Astrocyte (in vitro differentiated cells and primary cell): Measurements from ENCODE around the gene HLA-B. TPM values are rescaled to one million over a fixed set of nuclear protein-coding genes. Genes with fewer than 3 reads are reported as not detected.
A peak's percentile ranks its signal among the peaks of the same experiment; 100 is the strongest.

ENCODE experiments used
- DNase-seq: peaks from one replicate; pipeline ENCODE4 v3.0.0-alpha.2; 2010; ENCODE audit warnings: low read depth
- FAIRE-seq: peaks from 2 replicates; lab custom pipeline; 2011; peaks lifted over from hg19 to GRCh38; lab: Jason Lieb, UNC
- H2AFZ ChIP-seq: 2 replicates; pipeline ENCODE4 v1.6.0; 2012; ENCODE audit warnings: low read depth, low read length, inconsistent platforms
- H3K27ac ChIP-seq: 2 replicates; pipeline ENCODE4 v1.5.1; 2011; ENCODE audit warnings: low read depth, low read length, inconsistent platforms
- H3K27me3 ChIP-seq: 2 replicates; pipeline ENCODE4 v1.6.0; 2011; ENCODE audit warnings: low read length, inconsistent platforms; ENCODE audit not compliant: insufficient read depth
- H3K36me3 ChIP-seq: 2 replicates; pipeline ENCODE4 v1.5.1; 2011; ENCODE audit warnings: low read length, inconsistent platforms; ENCODE audit not compliant: insufficient read depth
- H3K4me1 ChIP-seq: 2 replicates; pipeline ENCODE4 v1.5.1; 2011; ENCODE audit warnings: low read length, inconsistent platforms; ENCODE audit not compliant: insufficient read depth
- H3K4me2 ChIP-seq: 2 replicates; pipeline ENCODE4 v1.6.0; 2012; ENCODE audit warnings: low read length, inconsistent platforms
- H3K4me3 ChIP-seq: 2 replicates; pipeline ENCODE4 v1.5.1; 2011; ENCODE audit warnings: low read depth, mild to moderate bottlenecking, low read length, inconsistent platforms; ENCODE audit not compliant: insufficient read depth
- H3K79me2 ChIP-seq: 2 replicates; pipeline ENCODE4 v1.6.0; 2012; ENCODE audit warnings: mild to moderate bottlenecking, low read length, inconsistent platforms; ENCODE audit not compliant: insufficient read depth
- H3K9ac ChIP-seq: 2 replicates; pipeline ENCODE4 v1.6.0; 2012; ENCODE audit warnings: mild to moderate bottlenecking, low read length, inconsistent platforms
- H3K9me3 ChIP-seq: 2 replicates; pipeline ENCODE4 v1.5.1; 2012; ENCODE audit warnings: low read depth, mild to moderate bottlenecking, low read length, inconsistent platforms; ENCODE audit not compliant: insufficient read depth
- H4K20me1 ChIP-seq: 2 replicates; pipeline ENCODE4 v1.6.0; 2012; ENCODE audit warnings: low read length, inconsistent platforms; ENCODE audit not compliant: insufficient read depth
- H3K27ac Mint-ChIP-seq: one replicate; pipeline ENCODE4 v1.8.0; 2021; ENCODE audit warnings: mild to moderate bottlenecking, mixed read lengths; ENCODE audit not compliant: unreplicated experiment
- H3K27me3 Mint-ChIP-seq: one replicate; pipeline ENCODE4 v1.8.0; 2021; ENCODE audit warnings: low read depth, mixed read lengths; ENCODE audit not compliant: unreplicated experiment
- H3K36me3 Mint-ChIP-seq: one replicate; pipeline ENCODE4 v1.8.0; 2021; ENCODE audit warnings: low read depth, mixed read lengths; ENCODE audit not compliant: unreplicated experiment
- H3K4me1 Mint-ChIP-seq: one replicate; pipeline ENCODE4 v1.8.0; 2021; ENCODE audit warnings: low read depth, mixed read lengths; ENCODE audit not compliant: unreplicated experiment
- H3K4me3 Mint-ChIP-seq: one replicate; pipeline ENCODE4 v1.8.0; 2021; ENCODE audit warnings: mild to moderate bottlenecking, moderate library complexity, mixed read lengths; ENCODE audit not compliant: unreplicated experiment
- H3K9me3 Mint-ChIP-seq: one replicate; pipeline ENCODE4 v1.8.0; 2021; ENCODE audit warnings: mild to moderate bottlenecking, mixed read lengths; ENCODE audit not compliant: unreplicated experiment
- CTCF ChIP-seq: IDR thresholded peaks from 2 replicates; pipeline ENCODE4 v1.5.1; 2011; ENCODE audit warnings: low read depth, mild to moderate bottlenecking, inconsistent platforms, low read length, moderate library complexity; ENCODE audit not compliant: insufficient read depth
- EZH2 ChIP-seq: IDR thresholded peaks from 2 replicates; pipeline ENCODE4 v1.6.1; 2012; ENCODE audit warnings: mild to moderate bottlenecking, low read length, inconsistent platforms; ENCODE audit not compliant: insufficient read depth
- total RNA-seq: library from RNA; stranded (reverse); gene quantifications from 2 replicates; pipeline ENCODE4 v1.2.1, GENCODE V29; 2021

Gene HLA-B
- total RNA-seq, 1 donor from 2014 or later = 1,493 TPM

GRCh38 chr6:31403283-31404060, 46.5 kb upstream of the HLA-B start, which contains the start of gene MICA:
Gene MICA, plus strand, starts transcription at chr6:31403595. Its CDS starts 38 bp downstream, at chr6:31403633.
- Mint-ChIP-seq H3K4me3 (peak within 1 kb of the TSS; percentile 99), H3K4me1 (peaks cover 38% of the 10 kb centered on the region), H3K27me3 (no peaks in the 10 kb centered on the region), H3K36me3 (no peaks in the 10 kb centered on the region), H3K9me3 (no peaks in the 10 kb centered on the region), H3K27ac (peak within 1 kb of the TSS; percentile 72)
- peak within 1 kb of the TSS; percentile 64 for H2AFZ ChIP-seq
- H3K9ac ChIP-seq = peak within 1 kb of the TSS; percentile 85
- peaks cover 83% of the 10 kb centered on the region for H3K79me2 ChIP-seq
- TF ChIP-seq CTCF (no peak), EZH2 (no peak)
- no peaks in the 10 kb centered on the region for H3K36me3 ChIP-seq
- peak; percentile 80 for DNase-seq
- H3K4me1 ChIP-seq = peaks cover 39% of the 10 kb centered on the region
- peak within 1 kb of the TSS; percentile 66 for H3K27ac ChIP-seq
- no peak for FAIRE-seq
- H3K9me3 ChIP-seq = no peaks in the 10 kb centered on the region
- H4K20me1 ChIP-seq = peaks cover 61% of the 10 kb centered on the region
- no peaks in the 10 kb centered on the region for H3K27me3 ChIP-seq
- H3K4me3 ChIP-seq = peak within 1 kb of the TSS; percentile 93
- peak within 1 kb of the TSS; percentile 97 for H3K4me2 ChIP-seq

GRCh38 chr6:31402324-31403282, 45.6 kb upstream of the HLA-B start:
- H3K4me3 Mint-ChIP-seq = peak overlapping the region; percentile 99
- H3K36me3 Mint-ChIP-seq = no peaks in the 10 kb centered on the region
- TF ChIP-seq CTCF = no peak
- TF ChIP-seq EZH2 = no peak
- H3K27me3 Mint-ChIP-seq = no peaks in the 10 kb centered on the region
- no peaks in the 10 kb centered on the region for H3K36me3 ChIP-seq
- DNase-seq = no peak
- peak overlapping the region; percentile 97 for H3K4me2 ChIP-seq
- peaks cover 53% of the 10 kb centered on the region for H4K20me1 ChIP-seq
- H3K9me3 Mint-ChIP-seq = no peaks in the 10 kb centered on the region
- peak overlapping the region; percentile 85 for H3K9ac ChIP-seq
- H3K79me2 ChIP-seq = peaks cover 75% of the 10 kb centered on the region
- H3K27me3 ChIP-seq = no peaks in the 10 kb centered on the region
- H3K4me1 Mint-ChIP-seq = peaks cover 29% of the 10 kb centered on the region
- peaks cover 32% of the 10 kb centered on the region for H3K4me1 ChIP-seq
- H2AFZ ChIP-seq = peak overlapping the region; percentile 55
- peak overlapping the region; percentile 72 for H3K27ac Mint-ChIP-seq
- peak overlapping the region; percentile 66 for H3K27ac ChIP-seq
- H3K4me3 ChIP-seq = peak overlapping the region; percentile 93
- no peak for FAIRE-seq
- H3K9me3 ChIP-seq = no peaks in the 10 kb centered on the region
